Colonic mucosa (tissue), 4 donors: ENCODE results near the gene IL31. TPM values are rescaled to one million over a fixed set of nuclear protein-coding genes. Genes with fewer than 3 reads are reported as not detected.

Experiments used
- DNase-seq: peaks from one replicate; pipeline ENCODE4 v3.0.0-alpha.2; 2020
- H3K27ac ChIP-seq: fragments of 200-600 bp; one replicate; pipeline ENCODE4 v1.8.0; 2021
- H3K27me3 ChIP-seq: fragments of 200-600 bp; one replicate; pipeline ENCODE4 v1.8.0; 2021
- H3K36me3 ChIP-seq: fragments of 200-600 bp; one replicate; pipeline ENCODE4 v1.8.0; 2021
- H3K4me1 ChIP-seq: fragments of 200-600 bp; one replicate; pipeline ENCODE4 v1.8.0; 2021; ENCODE audit warnings: mild to moderate bottlenecking
- H3K4me3 ChIP-seq: fragments of 200-600 bp; one replicate; pipeline ENCODE4 v1.8.0; 2021
- H3K9ac ChIP-seq, 2 donors: one replicate each; pipeline ENCODE4 v1.7.0; 2013; ENCODE audit warnings: control low read depth in 2 of 2, low read depth in 2 of 2, low read length in 2 of 2
- H3K9me3 ChIP-seq: fragments of 200-600 bp; one replicate; pipeline ENCODE4 v1.8.0; 2021
- CTCF ChIP-seq: fragments of 200-600 bp; IDR thresholded peaks from one replicate; pipeline ENCODE4 v1.8.0; 2022; ENCODE audit warnings: antibody characterized with exemption, mild to moderate bottlenecking
- intact Hi-C: fragments of 100-400 bp; cut with DNase I; formaldehyde crosslinking; loops from one replicate; pipeline ENCODE4 v1.14.1; 2022
- total RNA-seq, 2 donors: library from RNA; stranded (reverse); fragmentation: NEBNext Ultra II Directional in 1 of 2; extraction: Animal tissue kit (Norgen Biotek cat#: 25700) in 1 of 2; gene quantifications; one replicate each; pipeline ENCODE4 v1.2.1, GENCODE V29; 2021
- donor health status: healthy.
- donor health status: DM: no; HTN: no; CAD: no.
- donor health status: DM: no; HTN: no; CAD: no.

Gene IL31
- total RNA-seq, 2 donors from 2014 or later: not detected

GRCh38 chr12:122133192-122133950 lies 40.6 kb downstream of the IL31 start:
- no peak overlapping the region for H3K27ac ChIP-seq
- H3K9me3 ChIP-seq: no peaks in the 10 kb centered on the region
- H3K27me3 ChIP-seq: no peaks in the 10 kb centered on the region
- no peak overlapping the region for H3K9ac ChIP-seq
- H3K36me3 ChIP-seq: peaks cover 45% of the 10 kb centered on the region
- DNase-seq: no peak
- intact Hi-C loops: loop anchor here (5.0 kb wide), 1 partner anchor 54 kb away; no protein-coding TSS in a partner anchor
- no peak overlapping the region for H3K4me3 ChIP-seq
- no peaks in the 10 kb centered on the region for H3K4me1 ChIP-seq
- no peak for TF ChIP-seq CTCF

- Histone ChIP-seq H3K4me1 (peaks cover 8% of the 10 kb centered on the region), H3K27ac (no peak overlapping the region), H3K36me3 (peaks cover 46% of the 10 kb centered on the region), H3K9me3 (no peaks in the 10 kb centered on the region), H3K27me3 (no peaks in the 10 kb centered on the region), H3K9ac (no peak overlapping the region), H3K4me3 (no peak overlapping the region)
- no peak for DNase-seq
- intact Hi-C loops: loop anchor here (5.0 kb wide), 1 partner anchor 57 kb away; no protein-coding TSS in a partner anchor
- TF ChIP-seq CTCF: no peak
Observed at GRCh38 chr12:122130150-122130549, 43.9 kb downstream of the IL31 start.

- intact Hi-C loops: no loop called here
Observed at GRCh38 chr12:122129131-122129530, 44.9 kb downstream of the IL31 start.

GRCh38 chr12:122128481-122128880 lies 45.5 kb downstream of the IL31 start:
- Histone ChIP-seq H3K36me3 (peaks cover 40% of the 10 kb centered on the region), H3K4me3 (no peak overlapping the region), H3K9me3 (no peaks in the 10 kb centered on the region), H3K27me3 (no peaks in the 10 kb centered on the region), H3K9ac (no peak overlapping the region), H3K4me1 (peaks cover 11% of the 10 kb centered on the region), H3K27ac (no peak overlapping the region)
- intact Hi-C loops: no loop called here
- no peak for DNase-seq
- TF ChIP-seq CTCF: no peak

More at GRCh38 chr12:122129131-122129530, 44.9 kb downstream of the IL31 start:
- no peaks in the 10 kb centered on the region for H3K9me3 ChIP-seq
- peaks cover 40% of the 10 kb centered on the region for H3K36me3 ChIP-seq
- H3K4me1 ChIP-seq: peaks cover 11% of the 10 kb centered on the region
- H3K9ac ChIP-seq: no peak overlapping the region
- TF ChIP-seq CTCF: no peak
- DNase-seq: no peak
- H3K4me3 ChIP-seq: no peak overlapping the region
- H3K27ac ChIP-seq: no peak overlapping the region
- no peaks in the 10 kb centered on the region for H3K27me3 ChIP-seq

GRCh38 chr12:122127839-122128238 lies 46.2 kb downstream of the IL31 start:
- intact Hi-C loops: no loop called here
- H3K27me3 ChIP-seq: no peaks in the 10 kb centered on the region
- H3K4me3 ChIP-seq: no peak overlapping the region
- H3K4me1 ChIP-seq: peaks cover 11% of the 10 kb centered on the region
- H3K27ac ChIP-seq: no peak overlapping the region
- DNase-seq: no peak
- no peak overlapping the region for H3K9ac ChIP-seq
- peaks cover 36% of the 10 kb centered on the region for H3K36me3 ChIP-seq
- no peaks in the 10 kb centered on the region for H3K9me3 ChIP-seq
- no peak for TF ChIP-seq CTCF
